ENCODE measurements around the gene SNX19. TPM values are rescaled to one million over a fixed set of nuclear protein-coding genes. Genes with fewer than 3 reads are reported as not detected.

The SNX19 gene
- total RNA-seq, 5 donors from 2014 or later (not counting 1 experiment from before 2014, with no cell fraction given) = 42.7 to 61.1 (median 57.2) TPM

GRCh38 chr11:130848361-130849214, 67.7 kb downstream of the SNX19 start:
- no peak overlapping the region for H3K4me3 Mint-ChIP-seq
- Histone ChIP-seq H3K27ac (ENCODE audit: low read length) (no peak overlapping the region), H3K27me3 (replicated peaks in 1 of 2; ENCODE audit: control insufficient read depth in 2 of 2, extremely low read depth in 1 of 2, insufficient read depth in 2 of 2, low read length in 1 of 2) (peaks cover 0 to 4% of the 10 kb centered on the region in 2 experiments), H3K4me3 (ENCODE audit: control insufficient read depth in 1 of 2, extremely low read depth in 1 of 2, low read length in 1 of 2) (no peak overlapping the region), H3K36me3 (ENCODE audit: control insufficient read depth in 2 of 2, extremely low read depth in 1 of 2, insufficient read depth in 1 of 2, low read length in 1 of 2) (no peaks in the 10 kb centered on the region), H3K4me1 (ENCODE audit: control insufficient read depth in 1 of 2, extremely low read depth in 1 of 2, insufficient read depth in 2 of 2, low read length in 2 of 2) (no peaks in the 10 kb centered on the region), H3K9me3 (no peaks in the 10 kb centered on the region)
- DNase-seq (no peak), ATAC-seq (replicated peaks in 1 of 4) (no peak)
- ChIA-PET POLR2A (no interaction called here), CTCF (interaction anchor here in 1 of 2 donors (1.1 kb wide), 1 partner anchor 10 kb away, joined by 3 read pairs; no protein-coding TSS in a partner anchor)
- H3K9me3 Mint-ChIP-seq = no peaks in the 10 kb centered on the region
- H3K4me1 Mint-ChIP-seq = no peaks in the 10 kb centered on the region
- H3K36me3 Mint-ChIP-seq = no peaks in the 10 kb centered on the region
- H3K27me3 Mint-ChIP-seq = peaks cover 3% of the 10 kb centered on the region in 2 donors
- no peak overlapping the region for H3K27ac Mint-ChIP-seq
- 73% methylated on average over 4 of the region's 6 CpGs for WGBS (ENCODE audit: insufficient coverage)

GRCh38 chr11:130847517-130847916, 68.8 kb downstream of the SNX19 start:
- H3K27ac Mint-ChIP-seq = no peak overlapping the region
- H3K4me3 Mint-ChIP-seq = no peak overlapping the region
- CTCF ChIA-PET = no interaction called here
- H3K9me3 Mint-ChIP-seq = no peaks in the 10 kb centered on the region
- peaks cover 5 to 8% of the 10 kb centered on the region in 2 donors for H3K27me3 Mint-ChIP-seq
- Histone ChIP-seq H3K4me1 (ENCODE audit: control insufficient read depth in 1 of 2, extremely low read depth in 1 of 2, insufficient read depth in 2 of 2, low read length in 2 of 2) (no peaks in the 10 kb centered on the region), H3K27ac (ENCODE audit: low read length) (no peak overlapping the region), H3K9me3 (no peaks in the 10 kb centered on the region), H3K36me3 (ENCODE audit: control insufficient read depth in 2 of 2, extremely low read depth in 1 of 2, insufficient read depth in 1 of 2, low read length in 1 of 2) (no peaks in the 10 kb centered on the region), H3K4me3 (ENCODE audit: control insufficient read depth in 1 of 2, extremely low read depth in 1 of 2, low read length in 1 of 2) (no peak overlapping the region), H3K27me3 (replicated peaks in 1 of 2; ENCODE audit: control insufficient read depth in 2 of 2, extremely low read depth in 1 of 2, insufficient read depth in 2 of 2, low read length in 1 of 2) (peaks cover 0 to 4% of the 10 kb centered on the region in 2 experiments)
- H3K4me1 Mint-ChIP-seq = no peaks in the 10 kb centered on the region
- no peaks in the 10 kb centered on the region for H3K36me3 Mint-ChIP-seq
- 91% methylated on average over 5 of the region's 8 CpGs for WGBS (ENCODE audit: insufficient coverage)
- POLR2A ChIA-PET = no interaction called here
- ATAC-seq (replicated peaks in 1 of 4) = no peak
- no peak for DNase-seq

- ATAC-seq (replicated peaks in 1 of 4) (no peak), DNase-seq (no peak)
- ChIA-PET POLR2A (no interaction called here), CTCF (no interaction called here)
- Mint-ChIP-seq H3K4me1 (no peaks in the 10 kb centered on the region), H3K27me3 (peaks cover 8 to 10% of the 10 kb centered on the region in 2 donors), H3K9me3 (no peaks in the 10 kb centered on the region), H3K4me3 (no peak overlapping the region), H3K27ac (no peak overlapping the region), H3K36me3 (no peaks in the 10 kb centered on the region)
- Histone ChIP-seq H3K27ac (ENCODE audit: low read length) (no peak overlapping the region), H3K27me3 (replicated peaks in 1 of 2; ENCODE audit: control insufficient read depth in 2 of 2, extremely low read depth in 1 of 2, insufficient read depth in 2 of 2, low read length in 1 of 2) (no peaks in the 10 kb centered on the region), H3K4me1 (ENCODE audit: control insufficient read depth in 1 of 2, extremely low read depth in 1 of 2, insufficient read depth in 2 of 2, low read length in 2 of 2) (no peaks in the 10 kb centered on the region), H3K9me3 (no peaks in the 10 kb centered on the region), H3K36me3 (ENCODE audit: control insufficient read depth in 2 of 2, extremely low read depth in 1 of 2, insufficient read depth in 1 of 2, low read length in 1 of 2) (no peaks in the 10 kb centered on the region), H3K4me3 (ENCODE audit: control insufficient read depth in 1 of 2, extremely low read depth in 1 of 2, low read length in 1 of 2) (no peak overlapping the region)
- no CpG with 5 or more reads among the region's 2 CpGs for WGBS (ENCODE audit: insufficient coverage)
Measured at GRCh38 chr11:130846606-130847005, 69.7 kb downstream of the SNX19 start.

- ChIA-PET CTCF (no interaction called here), POLR2A (no interaction called here)
- Mint-ChIP-seq H3K4me1 (no peaks in the 10 kb centered on the region), H3K27ac (no peak overlapping the region), H3K27me3 (peaks cover 22 to 24% of the 10 kb centered on the region in 2 donors), H3K4me3 (no peak overlapping the region), H3K9me3 (peaks cover 5 to 16% (median 9%) of the 10 kb centered on the region in 3 donors), H3K36me3 (no peaks in the 10 kb centered on the region)
- no peaks in the 10 kb centered on the region for H3K27me3 ChIP-seq (replicated peaks in 1 of 2; ENCODE audit: control insufficient read depth in 2 of 2, extremely low read depth in 1 of 2, insufficient read depth in 2 of 2, low read length in 1 of 2)
- no peak overlapping the region for H3K4me3 ChIP-seq (ENCODE audit: control insufficient read depth in 1 of 2, extremely low read depth in 1 of 2, low read length in 1 of 2)
- H3K27ac ChIP-seq (ENCODE audit: low read length) = no peak overlapping the region
- no peaks in the 10 kb centered on the region for H3K36me3 ChIP-seq (ENCODE audit: control insufficient read depth in 2 of 2, extremely low read depth in 1 of 2, insufficient read depth in 1 of 2, low read length in 1 of 2)
- no peaks in the 10 kb centered on the region for H3K9me3 ChIP-seq
- ATAC-seq (replicated peaks in 1 of 4) (no peak), DNase-seq (no peak)
- no CpG with 5 or more reads among the region's 1 CpG for WGBS (ENCODE audit: insufficient coverage)
- H3K4me1 ChIP-seq (ENCODE audit: control insufficient read depth in 1 of 2, extremely low read depth in 1 of 2, insufficient read depth in 2 of 2, low read length in 2 of 2) = no peaks in the 10 kb centered on the region
Measured at GRCh38 chr11:130842001-130842400, 74.3 kb downstream of the SNX19 start.

GRCh38 chr11:130840679-130841078, 75.6 kb downstream of the SNX19 start:
- Histone ChIP-seq H3K4me3 (ENCODE audit: control insufficient read depth in 1 of 2, extremely low read depth in 1 of 2, low read length in 1 of 2) (no peak overlapping the region), H3K4me1 (ENCODE audit: control insufficient read depth in 1 of 2, extremely low read depth in 1 of 2, insufficient read depth in 2 of 2, low read length in 2 of 2) (no peaks in the 10 kb centered on the region), H3K9me3 (no peaks in the 10 kb centered on the region), H3K36me3 (ENCODE audit: control insufficient read depth in 2 of 2, extremely low read depth in 1 of 2, insufficient read depth in 1 of 2, low read length in 1 of 2) (no peaks in the 10 kb centered on the region), H3K27ac (ENCODE audit: low read length) (no peak overlapping the region), H3K27me3 (replicated peaks in 1 of 2; ENCODE audit: control insufficient read depth in 2 of 2, extremely low read depth in 1 of 2, insufficient read depth in 2 of 2, low read length in 1 of 2) (no peaks in the 10 kb centered on the region)
- H3K27me3 Mint-ChIP-seq = peaks cover 22% of the 10 kb centered on the region in 2 donors
- no peak overlapping the region for H3K27ac Mint-ChIP-seq
- POLR2A ChIA-PET = no interaction called here
- CTCF ChIA-PET = interaction anchor here in 1 of 2 donors (0.5 kb wide), 1 partner anchor 1142 kb away, joined by 13 read pairs; no protein-coding TSS in a partner anchor
- H3K4me3 Mint-ChIP-seq = no peak overlapping the region
- no peaks in the 10 kb centered on the region for H3K36me3 Mint-ChIP-seq
- DNase-seq (no peak), ATAC-seq (replicated peaks in 1 of 4) (no peak)
- no peaks in the 10 kb centered on the region for H3K4me1 Mint-ChIP-seq
- WGBS (ENCODE audit: insufficient coverage) = no CpG with 5 or more reads among the region's 3 CpGs
- peaks cover 11 to 22% (median 11%) of the 10 kb centered on the region in 3 donors for H3K9me3 Mint-ChIP-seq

- Histone ChIP-seq H3K27me3 (replicated peaks in 1 of 2; ENCODE audit: control insufficient read depth in 2 of 2, extremely low read depth in 1 of 2, insufficient read depth in 2 of 2, low read length in 1 of 2) (no peaks in the 10 kb centered on the region), H3K27ac (ENCODE audit: low read length) (no peak overlapping the region), H3K4me3 (ENCODE audit: control insufficient read depth in 1 of 2, extremely low read depth in 1 of 2, low read length in 1 of 2) (no peak overlapping the region), H3K9me3 (no peaks in the 10 kb centered on the region), H3K4me1 (ENCODE audit: control insufficient read depth in 1 of 2, extremely low read depth in 1 of 2, insufficient read depth in 2 of 2, low read length in 2 of 2) (no peaks in the 10 kb centered on the region), H3K36me3 (ENCODE audit: control insufficient read depth in 2 of 2, extremely low read depth in 1 of 2, insufficient read depth in 1 of 2, low read length in 1 of 2) (no peaks in the 10 kb centered on the region)
- POLR2A ChIA-PET = no interaction called here
- ATAC-seq (replicated peaks in 1 of 4) = no peak
- Mint-ChIP-seq H3K27me3 (peaks cover 22% of the 10 kb centered on the region in 2 donors), H3K36me3 (no peaks in the 10 kb centered on the region), H3K9me3 (peaks cover 11 to 22% (median 11%) of the 10 kb centered on the region in 3 donors), H3K4me1 (no peaks in the 10 kb centered on the region), H3K27ac (no peak overlapping the region), H3K4me3 (no peak overlapping the region)
- CTCF ChIA-PET = interaction anchor here in 1 of 2 donors (0.5 kb wide), 1 partner anchor 1141 kb away, joined by 13 read pairs; no protein-coding TSS in a partner anchor
- 100% methylated on average over 1 of the region's 3 CpGs for WGBS (ENCODE audit: insufficient coverage)
- DNase-seq = no peak
Measured at GRCh38 chr11:130839981-130840666, 76.2 kb downstream of the SNX19 start.
